Spleen (tissue), 7 donors: ENCODE data around the gene NENF.

Experiments
- POLR2A ChIP-seq, 3 donors: fragments of 450-650 bp; IDR thresholded peaks; one replicate each; pipeline ENCODE4 v1.5.1; 2017; ENCODE audit warnings: antibody characterized with exemption in 3 of 3, mild to moderate bottlenecking in 1 of 3
- TF ChIP-seq, protein P1 (sequence below), 11 experiments: fragments of 200-600 bp in 7 of 11; fragments of 450-650 bp in 4 of 11; sonication (generic) in 4 of 11; IDR thresholded peaks in 8 of 11; conservative IDR thresholded peaks in 3 of 11; 1 replicate in 7 of 11; 2 replicates in 4 of 11; pipeline versions ENCODE4 v1.4.0 to v1.8.0; 2016 to 2021; ENCODE audit warnings: antibody characterized with exemption in 11 of 11, inconsistent platforms in 4 of 11, mild to moderate bottlenecking in 1 of 11
- donor health status: DM: no; HTN: no; CAD: no; lungs with moderate emphysema.
- donor health status: DM: no; HTN: no; CAD: no.
- donor health status: DM: no; HTN: no; CAD: no.

- no peak for TF ChIP-seq POLR2A (IDR thresholded peaks at IDR 0.05)
- TF ChIP-seq, protein P1, sequence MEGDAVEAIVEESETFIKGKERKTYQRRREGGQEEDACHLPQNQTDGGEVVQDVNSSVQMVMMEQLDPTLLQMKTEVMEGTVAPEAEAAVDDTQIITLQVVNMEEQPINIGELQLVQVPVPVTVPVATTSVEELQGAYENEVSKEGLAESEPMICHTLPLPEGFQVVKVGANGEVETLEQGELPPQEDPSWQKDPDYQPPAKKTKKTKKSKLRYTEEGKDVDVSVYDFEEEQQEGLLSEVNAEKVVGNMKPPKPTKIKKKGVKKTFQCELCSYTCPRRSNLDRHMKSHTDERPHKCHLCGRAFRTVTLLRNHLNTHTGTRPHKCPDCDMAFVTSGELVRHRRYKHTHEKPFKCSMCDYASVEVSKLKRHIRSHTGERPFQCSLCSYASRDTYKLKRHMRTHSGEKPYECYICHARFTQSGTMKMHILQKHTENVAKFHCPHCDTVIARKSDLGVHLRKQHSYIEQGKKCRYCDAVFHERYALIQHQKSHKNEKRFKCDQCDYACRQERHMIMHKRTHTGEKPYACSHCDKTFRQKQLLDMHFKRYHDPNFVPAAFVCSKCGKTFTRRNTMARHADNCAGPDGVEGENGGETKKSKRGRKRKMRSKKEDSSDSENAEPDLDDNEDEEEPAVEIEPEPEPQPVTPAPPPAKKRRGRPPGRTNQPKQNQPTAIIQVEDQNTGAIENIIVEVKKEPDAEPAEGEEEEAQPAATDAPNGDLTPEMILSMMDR (IDR thresholded peaks at IDR 0.05 in 8 of 11, conservative IDR thresholded peaks at IDR 0.05 in 3 of 11): peak in 10 of 11 experiments; percentile 9 to 72 (median 48)
These were observed 25.1 kb downstream of the NENF start for GRCh38 chr1:212457740-212458338.
